ENCODE data around the gene KNCN. TPM values are rescaled to one million over a fixed set of nuclear protein-coding genes. Genes with fewer than 3 reads are reported as not detected.
A peak's percentile ranks its signal among the peaks of the same experiment; 100 is the strongest.

The KNCN gene
- total RNA-seq, 1 experiment from 2014 or later, result not detected

DNA sequence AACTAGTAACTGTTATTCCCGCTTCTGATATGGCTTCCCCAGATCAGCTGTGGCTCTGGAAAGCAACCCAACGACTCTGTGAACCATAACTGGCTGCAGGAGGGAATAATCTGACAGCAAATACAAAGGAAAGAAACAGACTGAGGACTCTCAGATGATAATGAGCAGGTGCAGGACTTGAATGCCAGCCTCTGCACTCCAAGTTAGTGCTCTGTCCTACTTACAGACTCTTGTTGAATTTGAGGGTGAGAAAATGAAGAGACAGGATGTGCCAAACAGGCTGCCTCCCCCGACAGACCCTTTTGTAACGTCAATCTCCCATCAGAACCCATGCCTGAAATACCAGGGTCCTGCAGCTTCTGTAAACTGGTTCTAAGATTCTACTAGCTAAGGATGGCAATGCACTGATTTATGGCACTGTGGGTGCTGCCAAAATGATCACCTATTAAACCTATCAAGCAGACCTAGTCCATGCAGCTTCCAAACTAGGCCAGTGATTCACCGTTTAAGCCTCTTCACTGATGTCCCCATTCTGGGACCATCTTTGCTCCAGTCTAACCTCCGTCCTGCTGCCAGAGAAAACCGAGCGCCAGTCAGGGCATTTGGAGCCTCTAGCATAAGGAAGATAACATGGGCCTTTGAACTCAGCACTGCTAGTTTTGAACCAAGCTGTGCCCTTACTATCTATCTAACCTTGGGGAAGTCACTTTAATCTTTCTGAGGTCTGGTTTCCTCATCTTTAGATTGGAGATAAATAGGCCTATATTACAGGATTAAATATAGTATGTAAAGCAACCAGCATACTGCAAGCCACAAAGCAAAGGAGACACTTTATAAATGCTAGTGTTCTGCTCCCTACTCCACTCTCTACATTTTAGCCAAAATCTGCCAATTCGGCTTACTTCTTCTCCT is 47.9 kb upstream of the KNCN start:
- no peaks in the 10 kb centered on the region for H3K36me3 Mint-ChIP-seq (ENCODE audit: insufficient read depth in 1 of 3, low read depth in 3 of 3)
- 100% methylated on average over 1 of the region's 9 CpGs for WGBS (ENCODE audit: extremely low coverage, insufficient read length, low lambda C conversion rate)

More for the DNA sequence above, 47.9 kb upstream of the KNCN start:
- Mint-ChIP-seq H3K4me1 (peaks cover 8 to 11% of the 10 kb centered on the region in 2 experiments), H3K9me3 (no peaks in the 10 kb centered on the region), H3K27ac (peak overlapping the region in 1 of 3 experiments; percentile 29; a peak in 1 of 7 replicates), H3K27me3 (ENCODE audit: low read depth) (no peaks in the 10 kb centered on the region; the same call in 1 of the 2 replicates), H3K4me3 (no peak overlapping the region)
- TF ChIP-seq, protein P1, sequence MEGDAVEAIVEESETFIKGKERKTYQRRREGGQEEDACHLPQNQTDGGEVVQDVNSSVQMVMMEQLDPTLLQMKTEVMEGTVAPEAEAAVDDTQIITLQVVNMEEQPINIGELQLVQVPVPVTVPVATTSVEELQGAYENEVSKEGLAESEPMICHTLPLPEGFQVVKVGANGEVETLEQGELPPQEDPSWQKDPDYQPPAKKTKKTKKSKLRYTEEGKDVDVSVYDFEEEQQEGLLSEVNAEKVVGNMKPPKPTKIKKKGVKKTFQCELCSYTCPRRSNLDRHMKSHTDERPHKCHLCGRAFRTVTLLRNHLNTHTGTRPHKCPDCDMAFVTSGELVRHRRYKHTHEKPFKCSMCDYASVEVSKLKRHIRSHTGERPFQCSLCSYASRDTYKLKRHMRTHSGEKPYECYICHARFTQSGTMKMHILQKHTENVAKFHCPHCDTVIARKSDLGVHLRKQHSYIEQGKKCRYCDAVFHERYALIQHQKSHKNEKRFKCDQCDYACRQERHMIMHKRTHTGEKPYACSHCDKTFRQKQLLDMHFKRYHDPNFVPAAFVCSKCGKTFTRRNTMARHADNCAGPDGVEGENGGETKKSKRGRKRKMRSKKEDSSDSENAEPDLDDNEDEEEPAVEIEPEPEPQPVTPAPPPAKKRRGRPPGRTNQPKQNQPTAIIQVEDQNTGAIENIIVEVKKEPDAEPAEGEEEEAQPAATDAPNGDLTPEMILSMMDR (conservative IDR thresholded peaks at IDR 0.05), result no peak
- DNase-seq, result no peak
- no peak overlapping the region for H3K56ac ChIP-seq (ENCODE audit: insufficient read length, low read depth, low read length)
- H3K4me2 ChIP-seq (ENCODE audit: insufficient read depth, insufficient read length, low read length), result no peak overlapping the region
- H4K5ac ChIP-seq (ENCODE audit: insufficient read length, low read depth, low read length), result no peak overlapping the region
- H3K23me2 ChIP-seq (ENCODE audit: insufficient read length, low read depth, low read length, poor library complexity, severe bottlenecking), result no peaks in the 10 kb centered on the region
- H2BK120ac ChIP-seq (ENCODE audit: low read depth, low read length, poor library complexity, severe bottlenecking), result no peak overlapping the region
- no peak overlapping the region for H2AK5ac ChIP-seq (ENCODE audit: insufficient read length, low read length)
- H3K9me3 ChIP-seq (ENCODE audit: control insufficient read depth, low read depth, low read length), result no peaks in the 10 kb centered on the region
- no peak overlapping the region for H3K23ac ChIP-seq (ENCODE audit: insufficient read length, low read depth, low read length)
- H3K27ac ChIP-seq (ENCODE audit: insufficient read length, low read depth, low read length), result no peak overlapping the region
- no peaks in the 10 kb centered on the region for H3K79me2 ChIP-seq (ENCODE audit: insufficient read depth, low read length)
- no peak overlapping the region for H2BK12ac ChIP-seq (ENCODE audit: insufficient read length, low read depth, low read length)
- no peak overlapping the region for H4K91ac ChIP-seq (ENCODE audit: insufficient read length, low read depth, low read length)
- H3K18ac ChIP-seq (ENCODE audit: insufficient read length, low read depth, low read length), result no peak overlapping the region
- no peaks in the 10 kb centered on the region for H4K20me1 ChIP-seq (ENCODE audit: control insufficient read depth, insufficient read depth, insufficient read length)
- no peak overlapping the region for H3K14ac ChIP-seq (ENCODE audit: insufficient read depth, low read length)
- H2BK15ac ChIP-seq (ENCODE audit: low read depth, low read length), result no peak overlapping the region
- peaks cover 2% of the 10 kb centered on the region for H3K79me1 ChIP-seq (ENCODE audit: insufficient read depth, low read depth, low read length, poor library complexity, severe bottlenecking)
- no peaks in the 10 kb centered on the region for H3K27me3 ChIP-seq (ENCODE audit: insufficient read depth, low read length)
- no peak overlapping the region for H2BK5ac ChIP-seq (ENCODE audit: insufficient read length, low read length)
- H3K4ac ChIP-seq (ENCODE audit: low read depth, low read length), result no peak overlapping the region
- H3K9ac ChIP-seq (ENCODE audit: extremely low read depth, insufficient read length, low read length), result no peak overlapping the region
- H3K4me1 ChIP-seq (ENCODE audit: insufficient read depth, low read length), result peaks cover 3% of the 10 kb centered on the region; the same call in 1 of the 2 replicates
- H2BK20ac ChIP-seq (ENCODE audit: low read depth, low read length, poor library complexity, severe bottlenecking), result no peak overlapping the region
- no peak overlapping the region for H3T11ph ChIP-seq (ENCODE audit: low read length)
- H2AFZ ChIP-seq (ENCODE audit: low read length), result no peak overlapping the region
- H4K8ac ChIP-seq (replicated peaks; ENCODE audit: insufficient read length, low read depth, low read length), result no peak overlapping the region
